GM20431 (cell line): ENCODE measurements around the gene SIX2.

Experiments
- in situ Hi-C: fragments of 300-500 bp; cut with MseI, MboI; formaldehyde crosslinking; loops from one replicate; pipeline ENCODE4 v1.15.0; 2020; ENCODE audit warnings: low sequenced_read_pairs; ENCODE audit not compliant: unreplicated experiment

Gene SIX2

GRCh38 chr2:44972771-44973535, 36.3 kb downstream of the SIX2 start:
- in situ Hi-C loops = loop anchor here (25.0 kb wide), 1 partner anchor 936 kb away; no protein-coding TSS in a partner anchor

- in situ Hi-C loops = loop anchor here (25.0 kb wide), 1 partner anchor 934 kb away; no protein-coding TSS in a partner anchor
These were observed 38.3 kb downstream of the SIX2 start for GRCh38 chr2:44970846-44971450.

GRCh38 chr2:44969936-44970335, 39.3 kb downstream of the SIX2 start:
- in situ Hi-C loops = loop anchor here (25.0 kb wide), 1 partner anchor 933 kb away; no protein-coding TSS in a partner anchor

- in situ Hi-C loops = loop anchor here (25.0 kb wide), 1 partner anchor 931 kb away; no protein-coding TSS in a partner anchor
These were observed 41.4 kb downstream of the SIX2 start for GRCh38 chr2:44967727-44968432.

- in situ Hi-C loops = loop anchor here (25.0 kb wide), 1 partner anchor 930 kb away; no protein-coding TSS in a partner anchor
These were observed 42.2 kb downstream of the SIX2 start for GRCh38 chr2:44967056-44967455.

GRCh38 chr2:44965684-44966083, 43.6 kb downstream of the SIX2 start:
- in situ Hi-C loops = loop anchor here (25.0 kb wide), 1 partner anchor 928 kb away; no protein-coding TSS in a partner anchor

GRCh38 chr2:44964752-44965236, 44.5 kb downstream of the SIX2 start:
- in situ Hi-C loops = loop anchor here (25.0 kb wide), 1 partner anchor 927 kb away; no protein-coding TSS in a partner anchor

GRCh38 chr2:44962176-44962695, 47.0 kb downstream of the SIX2 start:
- in situ Hi-C loops = loop anchor here (25.0 kb wide), 1 partner anchor 925 kb away; no protein-coding TSS in a partner anchor

GRCh38 chr2:44960871-44961270, 48.4 kb downstream of the SIX2 start:
- in situ Hi-C loops = loop anchor here (25.0 kb wide), 1 partner anchor 924 kb away; no protein-coding TSS in a partner anchor

GRCh38 chr2:44959855-44960254, 49.4 kb downstream of the SIX2 start:
- in situ Hi-C loops = loop anchor here (25.0 kb wide), 1 partner anchor 923 kb away; no protein-coding TSS in a partner anchor

GRCh38 chr2:44957656-44958327, 51.5 kb downstream of the SIX2 start:
- in situ Hi-C loops = loop anchor here (25.0 kb wide), 1 partner anchor 920 kb away; no protein-coding TSS in a partner anchor

GRCh38 chr2:44956843-44957242, 52.4 kb downstream of the SIX2 start:
- in situ Hi-C loops = loop anchor here (25.0 kb wide), 1 partner anchor 920 kb away; no protein-coding TSS in a partner anchor

GRCh38 chr2:44955593-44956392, 53.5 kb downstream of the SIX2 start:
- in situ Hi-C loops = loop anchor here (25.0 kb wide), 1 partner anchor 918 kb away; no protein-coding TSS in a partner anchor
